Panc1 (cell line): Measurements from ENCODE around the gene MSLN. TPM values are rescaled to one million over a fixed set of nuclear protein-coding genes. Genes with fewer than 3 reads are reported as not detected.

ENCODE experiments used
- ATAC-seq: fragments of 200-7000 bp; cut with Tn5 transposase; 2 replicates; pipeline ENCODE4 v1.9.1; 2020; ENCODE audit warnings: mild to moderate bottlenecking, moderate library complexity
- BruUV-seq: library from RNA; stranded (reverse); fragments of 400-500 nt; replicated peaks from 2 replicates; lab custom pipeline; 2021; lab: Mats Ljungman, UMichigan
- CTCF ChIA-PET: fragments of 300-600 bp; sonication (Branson Sonifier 250); formaldehyde crosslinking; loops from one replicate; lab custom pipeline; 2022; ENCODE audit warnings: antibody characterized with exemption; lab: Charles Lee
- POLR2A ChIA-PET: fragments of 300-600 bp; sonication (Branson Sonifier 250); formaldehyde crosslinking; loops from one replicate; lab custom pipeline; 2022; ENCODE audit warnings: antibody characterized with exemption; lab: Charles Lee
- DNase-seq: peaks from one replicate; pipeline ENCODE4 v3.0.0-alpha.2; 2010; ENCODE audit warnings: low read depth, low spot score
- H3K27ac ChIP-seq: 2 replicates; pipeline ENCODE4 v1.5.1; 2011; ENCODE audit warnings: mild to moderate bottlenecking, low read length, inconsistent platforms
- H3K27me3 ChIP-seq: fragments of 200-500 bp; sonication (Bioruptor generic); 2 replicates; pipeline ENCODE4 v1.6.0; 2014; ENCODE audit warnings: low read length, inconsistent platforms; ENCODE audit not compliant: control insufficient read depth, insufficient read depth
- H3K36me3 ChIP-seq: fragments of 200-500 bp; sonication (Bioruptor generic); 2 replicates; pipeline ENCODE4 v1.5.1; 2014; ENCODE audit warnings: inconsistent platforms, mild to moderate bottlenecking, low read length, moderate library complexity; ENCODE audit not compliant: control insufficient read depth, insufficient read depth
- H3K4me1 ChIP-seq: 2 replicates; pipeline ENCODE4 v1.5.1; 2011; ENCODE audit warnings: inconsistent platforms, mild to moderate bottlenecking, low read length, moderate library complexity; ENCODE audit not compliant: control insufficient read depth, insufficient read depth
- H3K4me3 ChIP-seq, 2 experiments: 2 replicates each; pipeline ENCODE4 v1.5.1; 2011 to 2012; ENCODE audit warnings: low read depth in 2 of 2, low read length in 2 of 2, mild to moderate bottlenecking in 2 of 2, inconsistent platforms in 1 of 2, moderate library complexity in 1 of 2
- H3K9me3 ChIP-seq: fragments of 200-500 bp; sonication (Bioruptor generic); 2 replicates; pipeline ENCODE4 v1.5.1; 2014; ENCODE audit warnings: low read depth, mild to moderate bottlenecking, inconsistent platforms, low read length, moderate library complexity; ENCODE audit not compliant: control insufficient read depth, insufficient read depth
- CTCF ChIP-seq: fragments of 450-650 bp; IDR thresholded peaks from 2 replicates; pipeline ENCODE4 v1.5.1; 2017; ENCODE audit warnings: mild to moderate bottlenecking
- POLR2AphosphoS5 ChIP-seq: IDR thresholded peaks from 2 replicates; pipeline ENCODE4 v1.6.1; 2012; ENCODE audit warnings: mild to moderate bottlenecking, low read depth, low read length, moderate library complexity
- REST ChIP-seq, 2 experiments: IDR thresholded peaks; 2 replicates each; pipeline ENCODE4 v1.6.1; 2011 to 2012; ENCODE audit warnings: low read depth in 2 of 2, control low read depth in 1 of 2, low read length in 1 of 2, mild to moderate bottlenecking in 1 of 2, moderate library complexity in 1 of 2; ENCODE audit not compliant: insufficient read depth in 1 of 2
- SIN3A ChIP-seq: IDR thresholded peaks from 2 replicates; pipeline ENCODE4 v1.6.1; 2012; ENCODE audit warnings: low read depth, mild to moderate bottlenecking, low read length, moderate library complexity, borderline replicate concordance; ENCODE audit not compliant: insufficient read depth
- TCF7L2 ChIP-seq: IDR thresholded peaks from 2 replicates; pipeline ENCODE4 v1.6.1; 2011; ENCODE audit warnings: mild to moderate bottlenecking, low read depth, low read length, inconsistent platforms
- in situ Hi-C: cut with HindIII; loops from 2 replicates; pipeline ENCODE4 v1.10.0; 2016; ENCODE audit warnings: low sequenced_read_pairs, low pct_unique_long_range_greater_than_20kb
- intact Hi-C: fragments of 100-400 bp; cut with micrococcal nuclease; formaldehyde crosslinking; loops from one replicate; pipeline ENCODE4 v1.10.0; 2022; ENCODE audit not compliant: unreplicated experiment
- total RNA-seq: library from RNA; stranded (reverse); gene quantifications from one replicate; pipeline ENCODE4 v1.2.1, GENCODE V29; 2021; ENCODE audit not compliant: unreplicated experiment

Gene MSLN
- total RNA-seq, 1 experiment from 2014 or later: 1.1 TPM

GRCh38 chr16:762595-763268, 2.2 kb downstream of the MSLN start:
- H3K4me3 ChIP-seq: no peak overlapping the region
- in situ Hi-C loops: no loop called here
- peaks cover 18% of the 10 kb centered on the region for H3K4me1 ChIP-seq
- ATAC-seq (peak; percentile 37), DNase-seq (no peak)
- H3K27ac ChIP-seq: no peak overlapping the region
- BruUV-seq: no TSS peak
- no peaks in the 10 kb centered on the region for H3K9me3 ChIP-seq
- intact Hi-C loops: no loop called here
- CTCF ChIA-PET: no interaction called here
- no peaks in the 10 kb centered on the region for H3K27me3 ChIP-seq
- POLR2A ChIA-PET: no interaction called here
- TF ChIP-seq SIN3A (no peak), REST (IDR thresholded peaks at IDR 0.05; ENCODE audit: insufficient read depth in 1 of 2, low read depth in 2 of 2, low read length in 1 of 2) (no peak), POLR2AphosphoS5 (no peak), TCF7L2 (no peak), CTCF (no peak)
- H3K36me3 ChIP-seq: no peaks in the 10 kb centered on the region

GRCh38 chr16:763369-764183, 3.0 kb downstream of the MSLN start:
- ChIA-PET POLR2A (no interaction called here), CTCF (no interaction called here)
- intact Hi-C loops: no loop called here
- no peaks in the 10 kb centered on the region for H3K36me3 ChIP-seq
- in situ Hi-C loops: no loop called here
- H3K27ac ChIP-seq: no peak overlapping the region
- TF ChIP-seq POLR2AphosphoS5 (no peak), SIN3A (no peak), REST (IDR thresholded peaks at IDR 0.05; ENCODE audit: insufficient read depth in 1 of 2, low read depth in 2 of 2, low read length in 1 of 2) (no peak)
- H3K9me3 ChIP-seq: no peaks in the 10 kb centered on the region
- DNase-seq (no peak), ATAC-seq (peak; percentile 27)
- no TSS peak for BruUV-seq
- H3K4me1 ChIP-seq: peaks cover 18% of the 10 kb centered on the region
- H3K27me3 ChIP-seq: no peaks in the 10 kb centered on the region
- no peak overlapping the region for H3K4me3 ChIP-seq
